GM12872 (cell line): ENCODE measurements around the gene SLC24A2.

Experiments
- TF ChIP-seq, protein P1 (sequence below): IDR thresholded peaks from 3 replicates; pipeline ENCODE4 v1.5.1; 2011; ENCODE audit warnings: low read depth, mild to moderate bottlenecking, low read length, moderate library complexity; ENCODE audit not compliant: insufficient read depth

SLC24A2 gene

DNA sequence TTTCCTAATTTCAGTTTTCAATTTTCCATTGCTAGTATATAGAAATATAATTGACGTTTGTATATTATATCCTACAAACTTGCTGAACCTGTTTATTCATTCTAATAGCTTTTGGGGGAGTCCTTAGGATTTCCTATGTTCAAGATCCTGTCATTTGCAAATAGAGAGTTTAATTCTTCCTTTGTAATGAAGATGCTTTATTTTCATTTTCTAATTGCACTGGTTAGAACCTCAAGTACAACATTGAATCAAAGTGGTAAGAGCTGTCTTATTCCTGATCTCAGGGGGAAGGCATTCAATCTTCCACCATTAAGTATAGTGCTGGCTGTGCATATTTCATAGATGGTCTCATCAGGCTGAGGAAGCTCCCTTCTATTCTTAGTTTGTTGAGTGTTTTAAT is 15.6 kb upstream of the SLC24A2 start:
- TF ChIP-seq, protein P1, sequence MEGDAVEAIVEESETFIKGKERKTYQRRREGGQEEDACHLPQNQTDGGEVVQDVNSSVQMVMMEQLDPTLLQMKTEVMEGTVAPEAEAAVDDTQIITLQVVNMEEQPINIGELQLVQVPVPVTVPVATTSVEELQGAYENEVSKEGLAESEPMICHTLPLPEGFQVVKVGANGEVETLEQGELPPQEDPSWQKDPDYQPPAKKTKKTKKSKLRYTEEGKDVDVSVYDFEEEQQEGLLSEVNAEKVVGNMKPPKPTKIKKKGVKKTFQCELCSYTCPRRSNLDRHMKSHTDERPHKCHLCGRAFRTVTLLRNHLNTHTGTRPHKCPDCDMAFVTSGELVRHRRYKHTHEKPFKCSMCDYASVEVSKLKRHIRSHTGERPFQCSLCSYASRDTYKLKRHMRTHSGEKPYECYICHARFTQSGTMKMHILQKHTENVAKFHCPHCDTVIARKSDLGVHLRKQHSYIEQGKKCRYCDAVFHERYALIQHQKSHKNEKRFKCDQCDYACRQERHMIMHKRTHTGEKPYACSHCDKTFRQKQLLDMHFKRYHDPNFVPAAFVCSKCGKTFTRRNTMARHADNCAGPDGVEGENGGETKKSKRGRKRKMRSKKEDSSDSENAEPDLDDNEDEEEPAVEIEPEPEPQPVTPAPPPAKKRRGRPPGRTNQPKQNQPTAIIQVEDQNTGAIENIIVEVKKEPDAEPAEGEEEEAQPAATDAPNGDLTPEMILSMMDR, result no peak

DNA sequence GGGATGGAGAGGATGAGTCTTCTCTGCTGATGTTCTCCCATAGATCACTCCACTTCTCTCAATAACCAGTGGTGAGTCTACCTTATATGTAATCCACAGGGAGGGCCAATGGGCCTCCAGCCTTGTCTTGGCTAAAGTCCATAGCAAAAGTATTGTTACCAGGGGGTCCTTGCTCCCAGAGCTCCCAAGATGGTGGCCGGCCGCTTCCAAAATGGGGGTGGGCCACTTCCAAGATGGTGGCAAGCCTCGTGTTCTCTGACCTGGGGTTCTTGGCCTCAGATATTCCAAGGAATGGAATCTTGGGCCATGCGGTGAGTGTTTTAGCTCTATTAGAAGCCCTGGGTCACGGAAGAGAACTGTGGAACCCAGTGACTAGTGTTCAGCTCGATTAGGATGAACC is 12.0 kb upstream of the SLC24A2 start:
- TF ChIP-seq, protein P1, result no peak

- TF ChIP-seq, protein P1, result no peak
These were observed 10.9 kb upstream of the SLC24A2 start for GRCh38 chr9:19799784-19800183.

DNA sequence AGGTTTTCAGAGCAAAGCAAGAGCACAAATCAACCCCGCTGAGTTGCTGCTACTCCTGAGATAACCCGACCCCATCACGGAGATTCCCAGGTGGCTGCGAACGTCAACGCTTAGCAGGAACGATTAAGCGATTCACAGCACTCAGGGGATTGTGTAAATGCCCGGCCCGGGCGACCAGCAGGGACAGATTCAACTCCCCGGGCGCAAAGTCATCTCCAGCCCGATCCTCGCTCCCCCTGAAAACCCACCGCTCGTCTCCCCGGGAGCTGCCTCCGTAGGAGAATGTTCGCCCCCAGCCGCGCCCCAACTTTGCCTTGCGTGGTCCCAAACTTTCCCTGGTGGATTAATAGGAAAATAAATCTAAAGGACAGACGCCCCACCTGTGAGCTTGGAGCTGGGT is 685 bp downstream of the SLC24A2 start:
- TF ChIP-seq, protein P1, result no peak

DNA sequence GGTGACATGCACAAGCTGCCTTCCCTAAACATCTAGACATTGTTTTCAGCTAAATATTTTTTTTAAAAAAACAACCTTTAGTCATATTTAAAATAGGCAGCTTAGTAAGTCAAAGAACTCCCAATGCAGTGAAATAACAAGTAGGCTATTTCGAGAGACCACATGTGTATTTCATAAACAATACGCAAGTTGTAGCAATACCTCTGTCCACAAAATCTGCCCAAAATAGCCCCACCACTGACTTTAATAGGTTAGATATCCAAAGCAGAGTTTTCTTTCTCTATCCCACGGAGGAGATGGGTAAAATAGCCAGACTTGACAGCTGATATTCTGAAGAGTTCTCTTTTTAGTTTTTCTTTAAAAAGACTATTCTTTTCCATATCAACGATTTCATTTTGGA is 1.2 kb downstream of the SLC24A2 start:
- TF ChIP-seq, protein P1, result no peak

DNA sequence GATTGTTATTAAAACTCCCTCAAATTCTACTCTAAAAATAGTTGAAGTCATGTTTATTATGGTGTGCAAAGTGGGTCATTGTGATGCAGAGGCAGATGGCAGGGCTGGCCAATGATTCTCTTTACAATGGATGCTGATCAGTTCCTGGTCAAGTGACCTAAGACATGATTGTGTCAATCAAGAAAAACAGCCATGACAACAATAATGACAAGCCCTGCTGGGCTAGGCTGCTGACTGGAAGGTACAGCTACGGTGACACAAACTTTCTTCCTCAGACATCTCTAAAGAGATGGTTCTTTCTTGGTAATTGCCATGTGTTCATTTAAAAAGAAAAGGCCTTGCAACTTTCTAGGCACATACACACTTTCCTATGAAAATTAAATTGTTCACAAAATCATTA is 3.6 kb downstream of the SLC24A2 start:
- TF ChIP-seq, protein P1, result no peak

- TF ChIP-seq, protein P1, result no peak
These were observed 4.7 kb downstream of the SLC24A2 start for GRCh38 chr9:19784136-19784535.

GRCh38 chr9:19783500-19783899 is 5.3 kb downstream of the SLC24A2 start:
- TF ChIP-seq, protein P1, result no peak
